HepG2 (cell line): ENCODE results near the gene ARL8B. TPM values are rescaled to one million over a fixed set of nuclear protein-coding genes. Genes with fewer than 3 reads are reported as not detected.

Experiments
- BATF2 ChIP-seq: sonication (generic); formaldehyde crosslinking; IDR thresholded peaks from 2 replicates; pipeline ENCODE4 v1.8.0; 2022; ENCODE audit warnings: mild to moderate bottlenecking, missing genetic modification reagents, moderate library complexity
- CCDC6 ChIP-seq: sonication (generic); formaldehyde crosslinking; IDR thresholded peaks from 2 replicates; pipeline ENCODE4 v1.8.1; 2022; ENCODE audit warnings: mild to moderate bottlenecking, missing genetic modification reagents, moderate library complexity
- JUND ChIP-seq: sonication (generic); formaldehyde crosslinking; IDR thresholded peaks from 2 replicates; pipeline ENCODE4 v1.8.0; 2022; ENCODE audit warnings: mild to moderate bottlenecking, missing genetic modification reagents
- MEIS2 ChIP-seq: sonication (generic); formaldehyde crosslinking; IDR thresholded peaks from 2 replicates; pipeline ENCODE4 v1.9.0; 2021; ENCODE audit warnings: mild to moderate bottlenecking, missing genetic modification reagents
- MXD4 ChIP-seq: IDR thresholded peaks from 2 replicates; pipeline ENCODE4 v1.6.1; 2016; ENCODE audit warnings: mild to moderate bottlenecking, missing biosample characterization, missing genetic modification reagents
- RERE ChIP-seq: IDR thresholded peaks from 2 replicates; pipeline ENCODE4 v1.6.1; 2016; ENCODE audit warnings: low read depth, missing genetic modification reagents, missing compliant biosample characterization
- SETDB1 ChIP-seq: sonication (generic); formaldehyde crosslinking; IDR thresholded peaks from 2 replicates; pipeline ENCODE4 v1.5.1; 2020; ENCODE audit warnings: missing genetic modification reagents, mild to moderate bottlenecking, borderline replicate concordance
- SMAD1 ChIP-seq: sonication (generic); formaldehyde crosslinking; IDR thresholded peaks from 2 replicates; pipeline ENCODE4 v1.4.0; 2020; ENCODE audit warnings: missing genetic modification reagents, low read depth, mild to moderate bottlenecking, borderline replicate concordance
- ZIK1 ChIP-seq: sonication (generic); formaldehyde crosslinking; IDR thresholded peaks from 2 replicates; pipeline ENCODE4 v1.5.0; 2020; ENCODE audit warnings: mild to moderate bottlenecking, low read depth, missing genetic modification reagents, borderline replicate concordance
- ZNF432 ChIP-seq: sonication (generic); formaldehyde crosslinking; IDR thresholded peaks from 2 replicates; pipeline ENCODE4 v1.5.0; 2020; ENCODE audit warnings: missing genetic modification reagents, mild to moderate bottlenecking, borderline replicate concordance
- ZNF572 ChIP-seq: sonication (generic); formaldehyde crosslinking; IDR thresholded peaks from 2 replicates; pipeline ENCODE4 v1.5.1; 2020; ENCODE audit warnings: mild to moderate bottlenecking, missing genetic modification reagents
- ZZZ3 ChIP-seq: sonication (generic); formaldehyde crosslinking; IDR thresholded peaks from 2 replicates; pipeline ENCODE4 v1.4.0; 2020; ENCODE audit warnings: missing genetic modification reagents, mild to moderate bottlenecking, borderline replicate concordance
- polyA plus RNA-seq, 8 experiments: library from polyadenylated mRNA; depleted of rRNA in 3 of 8; stranded (reverse) in 7 of 8; unstranded in 1 of 8; fragments of >200 nt; fragmentation: Illumina TruSeq in 4 of 8; extraction: Trizol in 4 of 8; gene quantifications; 2 replicates each; pipeline versions ENCODE4 v1.2.1 to v1.2.3, GENCODE V29; 2011 to 2016; ENCODE audit warnings: low read depth in 4 of 8, missing spikeins in 1 of 8, mixed read lengths in 1 of 8; ENCODE audit not compliant: insufficient read depth in 1 of 8
- total RNA-seq, 5 experiments: library from RNA; depleted of rRNA; stranded (reverse); fragments of >200 nt; fragmentation: Illumina TruSeq; extraction: Trizol; gene quantifications; 2 replicates each; pipeline ENCODE4 v1.2.3, GENCODE V29; 2016; ENCODE audit warnings: low read depth in 1 of 5
- TF ChIP-seq, protein P1 (sequence below): sonication (generic); formaldehyde crosslinking; IDR thresholded peaks from 2 replicates; pipeline ENCODE4 v1.9.0; 2021; ENCODE audit warnings: mild to moderate bottlenecking, missing genetic modification reagents

ARL8B gene
- total and polyA plus RNA-seq, 2 of the 13 experiments (the other 11 are each of a cell fraction or from before 2014, with no cell fraction given): 23.5 to 30.4 TPM

- TF ChIP-seq, protein P1, sequence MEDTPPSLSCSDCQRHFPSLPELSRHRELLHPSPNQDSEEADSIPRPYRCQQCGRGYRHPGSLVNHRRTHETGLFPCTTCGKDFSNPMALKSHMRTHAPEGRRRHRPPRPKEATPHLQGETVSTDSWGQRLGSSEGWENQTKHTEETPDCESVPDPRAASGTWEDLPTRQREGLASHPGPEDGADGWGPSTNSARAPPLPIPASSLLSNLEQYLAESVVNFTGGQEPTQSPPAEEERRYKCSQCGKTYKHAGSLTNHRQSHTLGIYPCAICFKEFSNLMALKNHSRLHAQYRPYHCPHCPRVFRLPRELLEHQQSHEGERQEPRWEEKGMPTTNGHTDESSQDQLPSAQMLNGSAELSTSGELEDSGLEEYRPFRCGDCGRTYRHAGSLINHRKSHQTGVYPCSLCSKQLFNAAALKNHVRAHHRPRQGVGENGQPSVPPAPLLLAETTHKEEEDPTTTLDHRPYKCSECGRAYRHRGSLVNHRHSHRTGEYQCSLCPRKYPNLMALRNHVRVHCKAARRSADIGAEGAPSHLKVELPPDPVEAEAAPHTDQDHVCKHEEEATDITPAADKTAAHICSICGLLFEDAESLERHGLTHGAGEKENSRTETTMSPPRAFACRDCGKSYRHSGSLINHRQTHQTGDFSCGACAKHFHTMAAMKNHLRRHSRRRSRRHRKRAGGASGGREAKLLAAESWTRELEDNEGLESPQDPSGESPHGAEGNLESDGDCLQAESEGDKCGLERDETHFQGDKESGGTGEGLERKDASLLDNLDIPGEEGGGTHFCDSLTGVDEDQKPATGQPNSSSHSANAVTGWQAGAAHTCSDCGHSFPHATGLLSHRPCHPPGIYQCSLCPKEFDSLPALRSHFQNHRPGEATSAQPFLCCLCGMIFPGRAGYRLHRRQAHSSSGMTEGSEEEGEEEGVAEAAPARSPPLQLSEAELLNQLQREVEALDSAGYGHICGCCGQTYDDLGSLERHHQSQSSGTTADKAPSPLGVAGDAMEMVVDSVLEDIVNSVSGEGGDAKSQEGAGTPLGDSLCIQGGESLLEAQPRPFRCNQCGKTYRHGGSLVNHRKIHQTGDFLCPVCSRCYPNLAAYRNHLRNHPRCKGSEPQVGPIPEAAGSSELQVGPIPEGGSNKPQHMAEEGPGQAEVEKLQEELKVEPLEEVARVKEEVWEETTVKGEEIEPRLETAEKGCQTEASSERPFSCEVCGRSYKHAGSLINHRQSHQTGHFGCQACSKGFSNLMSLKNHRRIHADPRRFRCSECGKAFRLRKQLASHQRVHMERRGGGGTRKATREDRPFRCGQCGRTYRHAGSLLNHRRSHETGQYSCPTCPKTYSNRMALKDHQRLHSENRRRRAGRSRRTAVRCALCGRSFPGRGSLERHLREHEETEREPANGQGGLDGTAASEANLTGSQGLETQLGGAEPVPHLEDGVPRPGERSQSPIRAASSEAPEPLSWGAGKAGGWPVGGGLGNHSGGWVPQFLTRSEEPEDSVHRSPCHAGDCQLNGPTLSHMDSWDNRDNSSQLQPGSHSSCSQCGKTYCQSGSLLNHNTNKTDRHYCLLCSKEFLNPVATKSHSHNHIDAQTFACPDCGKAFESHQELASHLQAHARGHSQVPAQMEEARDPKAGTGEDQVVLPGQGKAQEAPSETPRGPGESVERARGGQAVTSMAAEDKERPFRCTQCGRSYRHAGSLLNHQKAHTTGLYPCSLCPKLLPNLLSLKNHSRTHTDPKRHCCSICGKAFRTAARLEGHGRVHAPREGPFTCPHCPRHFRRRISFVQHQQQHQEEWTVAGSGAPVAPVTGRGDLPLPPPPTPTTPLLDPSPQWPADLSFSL (CRISPR knock-in tag): no peak
- TF ChIP-seq ZNF432 (CRISPR knock-in tag) (no peak; the same call in 1 of the 2 replicates), RERE (CRISPR knock-in tag) (peak; percentile 31; the same call in 1 of the 2 replicates), MEIS2 (peak; percentile 80; the same call in 1 of the 2 replicates), ZZZ3 (peak; percentile 75; the same call in 1 of the 2 replicates), SETDB1 (CRISPR knock-in tag) (no peak), ZIK1 (CRISPR knock-in tag) (peak; percentile 60; the same call in 1 of the 2 replicates), CCDC6 (CRISPR knock-in tag) (peak; percentile 92), JUND (0 out of 2 replicates have a peak, but pooled peaks have one; percentile 22), SMAD1 (CRISPR knock-in tag) (peak; percentile 42; the same call in 1 of the 2 replicates), MXD4 (CRISPR knock-in tag) (no peak; the same call in 1 of the 2 replicates), ZNF572 (no peak), BATF2 (peak; percentile 72; the same call in 1 of the 2 replicates)
These were observed at the start of gene ARL8B (continued) for GRCh38 chr3:5122030-5122740.
